HEK293 (cell line): ENCODE measurements around the gene STX10.

Experiments used
- EGR2 ChIP-seq: fragments of 450-650 bp; formaldehyde crosslinking; IDR thresholded peaks from 2 replicates; pipeline ENCODE4 v1.5.1; 2016; ENCODE audit warnings: low read depth, missing biosample characterization, missing genetic modification characterization
- GLI4 ChIP-seq: fragments of 450-650 bp; formaldehyde crosslinking; IDR thresholded peaks from 2 replicates; pipeline ENCODE4 v1.5.1; 2016; ENCODE audit warnings: missing biosample characterization, missing genetic modification characterization
- KLF7 ChIP-seq: fragments of 450-650 bp; formaldehyde crosslinking; IDR thresholded peaks from 2 replicates; pipeline ENCODE4 v1.5.1; 2016; ENCODE audit warnings: missing biosample characterization, missing genetic modification characterization, borderline replicate concordance
- MYNN ChIP-seq: fragments of 450-650 bp; formaldehyde crosslinking; IDR thresholded peaks from 2 replicates; pipeline ENCODE4 v1.5.1; 2016; ENCODE audit warnings: missing biosample characterization, missing genetic modification characterization, borderline replicate concordance
- OSR2 ChIP-seq: fragments of 450-650 bp; formaldehyde crosslinking; IDR thresholded peaks from 2 replicates; pipeline ENCODE4 v1.5.1; 2016; ENCODE audit warnings: missing biosample characterization, missing genetic modification characterization
- PRDM1 ChIP-seq: fragments of 450-650 bp; formaldehyde crosslinking; IDR thresholded peaks from 2 replicates; pipeline ENCODE4; 2016; ENCODE audit warnings: missing biosample characterization, missing genetic modification characterization
- PRDM4 ChIP-seq: fragments of 450-650 bp; formaldehyde crosslinking; IDR thresholded peaks from 2 replicates; pipeline ENCODE4 v1.5.1; 2017; ENCODE audit warnings: missing biosample characterization, missing genetic modification characterization
- YY1 ChIP-seq: fragments of 450-650 bp; formaldehyde crosslinking; IDR thresholded peaks from 2 replicates; pipeline ENCODE4 v1.5.1; 2018; ENCODE audit warnings: missing biosample characterization, missing genetic modification characterization
- YY2 ChIP-seq: fragments of 450-650 bp; formaldehyde crosslinking; IDR thresholded peaks from 2 replicates; pipeline ENCODE4 v1.5.1; 2016; ENCODE audit warnings: missing biosample characterization, missing genetic modification characterization
- ZBTB1 ChIP-seq: fragments of 450-650 bp; formaldehyde crosslinking; IDR thresholded peaks from 2 replicates; pipeline ENCODE4 v1.5.1; 2016; ENCODE audit warnings: missing biosample characterization, missing genetic modification characterization
- ZBTB20 ChIP-seq: fragments of 450-650 bp; formaldehyde crosslinking; IDR thresholded peaks from 2 replicates; pipeline ENCODE4 v1.5.1; 2016; ENCODE audit warnings: missing biosample characterization, missing genetic modification characterization
- ZBTB21 ChIP-seq: fragments of 450-650 bp; formaldehyde crosslinking; IDR thresholded peaks from 2 replicates; pipeline ENCODE4 v1.5.1; 2017; ENCODE audit warnings: missing biosample characterization, missing genetic modification characterization
- ZBTB8A ChIP-seq: fragments of 450-650 bp; formaldehyde crosslinking; IDR thresholded peaks from 2 replicates; pipeline ENCODE4 v1.5.1; 2016; ENCODE audit warnings: missing biosample characterization, missing genetic modification characterization
- ZEB2 ChIP-seq: fragments of 450-650 bp; formaldehyde crosslinking; IDR thresholded peaks from 2 replicates; pipeline ENCODE4 v1.5.1; 2016; ENCODE audit warnings: missing biosample characterization, missing genetic modification characterization
- ZFP37 ChIP-seq: fragments of 450-650 bp; formaldehyde crosslinking; IDR thresholded peaks from 2 replicates; pipeline ENCODE4 v1.5.1; 2016; ENCODE audit warnings: missing biosample characterization, missing genetic modification characterization
- ZFP69B ChIP-seq: fragments of 450-650 bp; formaldehyde crosslinking; IDR thresholded peaks from 2 replicates; pipeline ENCODE4 v1.5.1; 2016; ENCODE audit warnings: missing biosample characterization, missing genetic modification characterization
- ZIC2 ChIP-seq: fragments of 450-650 bp; formaldehyde crosslinking; IDR thresholded peaks from 2 replicates; pipeline ENCODE4 v1.5.1; 2016; ENCODE audit warnings: missing biosample characterization, missing genetic modification characterization
- ZNF114 ChIP-seq: fragments of 450-650 bp; formaldehyde crosslinking; IDR thresholded peaks from 2 replicates; pipeline ENCODE4 v1.5.0; 2017; ENCODE audit warnings: missing biosample characterization, missing genetic modification characterization
- ZNF16 ChIP-seq: fragments of 450-650 bp; formaldehyde crosslinking; IDR thresholded peaks from 2 replicates; pipeline ENCODE4 v1.5.1; 2016; ENCODE audit warnings: low read depth, missing biosample characterization, missing genetic modification characterization
- ZNF169 ChIP-seq: fragments of 450-650 bp; formaldehyde crosslinking; IDR thresholded peaks from 2 replicates; pipeline ENCODE4 v1.5.1; 2016; ENCODE audit warnings: missing biosample characterization, missing genetic modification characterization
- ZNF2 ChIP-seq: fragments of 450-650 bp; formaldehyde crosslinking; IDR thresholded peaks from 2 replicates; pipeline ENCODE4 v1.5.1; 2016; ENCODE audit warnings: missing biosample characterization, missing genetic modification characterization
- ZNF274 ChIP-seq, 2 experiments: fragments of 200-500 bp in 1 of 2; fragments of 450-650 bp in 1 of 2; sonication (Bioruptor generic) in 1 of 2; formaldehyde crosslinking in 1 of 2; IDR thresholded peaks; 2 replicates each; pipeline versions ENCODE4 v1.5.1 to v1.6.1; 2014 to 2016; ENCODE audit warnings: borderline replicate concordance in 1 of 2, inconsistent platforms in 1 of 2, low read length in 1 of 2, missing biosample characterization in 1 of 2, missing genetic modification characterization in 1 of 2
- ZNF311 ChIP-seq: fragments of 450-650 bp; formaldehyde crosslinking; IDR thresholded peaks from 2 replicates; pipeline ENCODE4 v1.5.1; 2017; ENCODE audit warnings: missing biosample characterization, missing genetic modification characterization, borderline replicate concordance
- ZNF354C ChIP-seq: fragments of 450-650 bp; formaldehyde crosslinking; IDR thresholded peaks from 2 replicates; pipeline ENCODE4 v1.5.1; 2016; ENCODE audit warnings: missing biosample characterization, missing genetic modification characterization, low read depth, borderline replicate concordance
- ZNF433 ChIP-seq: fragments of 450-650 bp; formaldehyde crosslinking; IDR thresholded peaks from 2 replicates; pipeline ENCODE4 v1.5.1; 2016; ENCODE audit warnings: missing biosample characterization, missing genetic modification characterization, low read depth
- ZNF513 ChIP-seq: fragments of 450-650 bp; IDR thresholded peaks from 2 replicates; pipeline ENCODE4 v1.5.1; 2018; ENCODE audit warnings: missing biosample characterization, missing genetic modification characterization
- ZNF530 ChIP-seq: fragments of 450-650 bp; formaldehyde crosslinking; IDR thresholded peaks from 2 replicates; pipeline ENCODE4 v1.5.1; 2016; ENCODE audit warnings: low read depth, missing biosample characterization, missing genetic modification characterization
- ZNF544 ChIP-seq: fragments of 450-650 bp; formaldehyde crosslinking; IDR thresholded peaks from 2 replicates; pipeline ENCODE4 v1.5.0; 2017; ENCODE audit warnings: missing biosample characterization, missing genetic modification characterization
- ZNF571 ChIP-seq: fragments of 450-650 bp; formaldehyde crosslinking; IDR thresholded peaks from 2 replicates; pipeline ENCODE4 v1.5.0; 2017; ENCODE audit warnings: missing biosample characterization, missing genetic modification characterization
- ZNF580 ChIP-seq: fragments of 450-650 bp; formaldehyde crosslinking; IDR thresholded peaks from 2 replicates; pipeline ENCODE4 v1.5.1; 2016; ENCODE audit warnings: missing biosample characterization, missing genetic modification characterization
- ZNF658 ChIP-seq: fragments of 450-650 bp; formaldehyde crosslinking; IDR thresholded peaks from 2 replicates; pipeline ENCODE4; 2016; ENCODE audit warnings: missing biosample characterization, missing genetic modification characterization
- ZNF664 ChIP-seq: fragments of 450-650 bp; formaldehyde crosslinking; IDR thresholded peaks from 2 replicates; pipeline ENCODE4 v1.5.1; 2016; ENCODE audit warnings: missing biosample characterization, missing genetic modification characterization
- ZNF747 ChIP-seq: fragments of 450-650 bp; formaldehyde crosslinking; IDR thresholded peaks from 2 replicates; pipeline ENCODE4 v1.5.1; 2016; ENCODE audit warnings: missing biosample characterization, missing genetic modification characterization
- ZSCAN23 ChIP-seq: fragments of 450-650 bp; formaldehyde crosslinking; IDR thresholded peaks from 2 replicates; pipeline ENCODE4 v1.5.1; 2016; ENCODE audit warnings: missing biosample characterization, missing genetic modification characterization
- TF ChIP-seq, protein P1 (sequence below): fragments of 450-650 bp; formaldehyde crosslinking; IDR thresholded peaks from 2 replicates; pipeline ENCODE4 v1.5.1; 2017; ENCODE audit warnings: missing biosample characterization, missing genetic modification characterization
- TF ChIP-seq, protein P2 (sequence below): sonication (generic); formaldehyde crosslinking; IDR thresholded peaks from 2 replicates; pipeline ENCODE4 v1.8.1; 2022; ENCODE audit warnings: mild to moderate bottlenecking, moderate library complexity, missing genetic modification reagents

Gene STX10

DNA sequence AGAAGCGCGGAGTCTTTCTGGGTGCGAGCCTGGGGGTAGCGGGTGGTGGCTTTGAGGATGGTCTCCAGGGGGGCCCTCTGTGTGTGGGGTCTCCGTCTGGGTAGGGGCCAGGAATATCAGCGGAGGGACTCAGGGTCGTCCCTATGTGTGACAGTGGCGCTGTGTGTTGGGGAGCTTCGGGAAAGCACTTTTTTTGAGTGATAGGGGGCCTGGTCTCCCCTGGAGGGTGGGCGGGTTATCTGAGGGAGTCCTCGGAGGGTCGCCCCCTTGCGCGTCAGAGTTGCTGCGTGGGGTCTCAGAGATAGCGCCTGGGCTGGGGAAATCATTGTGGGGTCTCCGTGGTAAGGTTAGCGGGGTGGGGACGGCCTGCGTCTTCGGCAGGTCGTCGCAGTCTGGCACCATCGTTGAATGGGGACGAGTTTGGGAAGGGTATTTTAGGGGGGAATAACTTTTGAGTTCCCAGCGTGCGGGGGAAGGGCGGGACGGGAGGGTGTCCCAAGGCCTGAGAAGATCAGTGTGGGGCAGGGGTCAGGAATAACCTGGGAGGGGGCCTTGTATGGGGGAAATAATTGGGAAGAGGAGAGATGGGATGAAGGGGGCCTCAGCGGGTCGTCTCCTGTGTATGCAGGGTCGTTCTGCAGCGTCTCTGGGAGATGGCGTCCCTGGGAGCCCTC is 893 bp upstream of the STX10 start (continued):
- TF ChIP-seq GLI4 (no peak), ZNF354C (tag by site-specific recombination) (no peak), ZNF544 (tag by site-specific recombination) (no peak), ZNF658 (tag by site-specific recombination) (no peak), ZBTB21 (no peak), ZNF580 (tag by site-specific recombination) (peak; percentile 78), YY2 (tag by site-specific recombination) (0 out of 2 replicates have a peak, but pooled peaks have one; percentile 37), ZNF274 (IDR thresholded peaks at IDR 0.05; ENCODE audit: low read length) (no peak), ZNF274 (tag by site-specific recombination; IDR thresholded peaks at IDR 0.05; ENCODE audit: borderline replicate concordance) (no peak), ZNF530 (no peak), ZNF16 (tag by site-specific recombination) (no peak), OSR2 (tag by site-specific recombination) (no peak), ZFP37 (tag by site-specific recombination) (no peak), ZNF571 (no peak), ZBTB8A (no peak), EGR2 (tag by site-specific recombination) (no peak), ZFP69B (no peak; the same call in 1 of the 2 replicates), MYNN (tag by site-specific recombination) (no peak), ZBTB1 (tag by site-specific recombination) (0 out of 2 replicates have a peak, but pooled peaks have one; percentile 63), ZNF513 (peak; percentile 36; the same call in 1 of the 2 replicates), KLF7 (tag by site-specific recombination) (peak; percentile 62; the same call in 1 of the 2 replicates), ZIC2 (tag by site-specific recombination) (peak; percentile 96), PRDM1 (no peak), ZNF747 (tag by site-specific recombination) (no peak), ZNF664 (tag by site-specific recombination) (no peak), ZNF433 (tag by site-specific recombination) (no peak), ZEB2 (tag by site-specific recombination) (no peak), ZNF2 (no peak), ZSCAN23 (tag by site-specific recombination) (no peak), ZNF114 (tag by site-specific recombination) (no peak), PRDM4 (tag by site-specific recombination) (no peak), ZNF311 (tag by site-specific recombination) (no peak), ZNF169 (no peak), ZBTB20 (no peak), YY1 (tag by site-specific recombination) (peak; percentile 56; the same call in 1 of the 2 replicates)
- TF ChIP-seq, protein P1, sequence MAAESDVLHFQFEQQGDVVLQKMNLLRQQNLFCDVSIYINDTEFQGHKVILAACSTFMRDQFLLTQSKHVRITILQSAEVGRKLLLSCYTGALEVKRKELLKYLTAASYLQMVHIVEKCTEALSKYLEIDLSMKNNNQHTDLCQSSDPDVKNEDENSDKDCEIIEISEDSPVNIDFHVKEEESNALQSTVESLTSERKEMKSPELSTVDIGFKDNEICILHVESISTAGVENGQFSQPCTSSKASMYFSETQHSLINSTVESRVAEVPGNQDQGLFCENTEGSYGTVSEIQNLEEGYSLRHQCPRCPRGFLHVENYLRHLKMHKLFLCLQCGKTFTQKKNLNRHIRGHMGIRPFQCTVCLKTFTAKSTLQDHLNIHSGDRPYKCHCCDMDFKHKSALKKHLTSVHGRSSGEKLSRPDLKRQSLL (tag by site-specific recombination): no peak
- TF ChIP-seq, protein P2, sequence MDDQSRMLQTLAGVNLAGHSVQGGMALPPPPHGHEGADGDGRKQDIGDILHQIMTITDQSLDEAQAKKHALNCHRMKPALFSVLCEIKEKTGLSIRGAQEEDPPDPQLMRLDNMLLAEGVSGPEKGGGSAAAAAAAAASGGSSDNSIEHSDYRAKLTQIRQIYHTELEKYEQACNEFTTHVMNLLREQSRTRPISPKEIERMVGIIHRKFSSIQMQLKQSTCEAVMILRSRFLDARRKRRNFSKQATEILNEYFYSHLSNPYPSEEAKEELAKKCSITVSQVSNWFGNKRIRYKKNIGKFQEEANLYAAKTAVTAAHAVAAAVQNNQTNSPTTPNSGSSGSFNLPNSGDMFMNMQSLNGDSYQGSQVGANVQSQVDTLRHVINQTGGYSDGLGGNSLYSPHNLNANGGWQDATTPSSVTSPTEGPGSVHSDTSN (CRISPR knock-in tag): no peak
